ENCODE measurements around the gene RBMS1. TPM values are rescaled to one million over a fixed set of nuclear protein-coding genes. Genes with fewer than 3 reads are reported as not detected.

Gene RBMS1
- total RNA-seq, 1 donor from 2014 or later: 148 TPM

GRCh38 chr2:160486341-160486740 is 7.3 kb downstream of the RBMS1 start:
- H3K9me3 Mint-ChIP-seq (ENCODE audit: unreplicated experiment): no peaks in the 10 kb centered on the region
- Histone ChIP-seq H4K20me1 (ENCODE audit: insufficient read depth, low read length) (peaks cover 63% of the 10 kb centered on the region), H3K9me3 (ENCODE audit: insufficient read depth, low read depth, low read length) (no peaks in the 10 kb centered on the region), H2AFZ (ENCODE audit: low read depth, low read length) (no peak overlapping the region), H3K4me3 (ENCODE audit: insufficient read depth, low read depth, low read length) (no peak overlapping the region), H3K4me2 (ENCODE audit: low read length) (no peak overlapping the region), H3K4me1 (ENCODE audit: insufficient read depth, low read length) (no peaks in the 10 kb centered on the region), H3K27me3 (ENCODE audit: insufficient read depth, low read length) (no peaks in the 10 kb centered on the region), H3K36me3 (ENCODE audit: insufficient read depth, low read length) (no peaks in the 10 kb centered on the region), H3K27ac (ENCODE audit: low read depth, low read length) (no peak overlapping the region), H3K9ac (ENCODE audit: low read length) (no peak overlapping the region), H3K79me2 (ENCODE audit: insufficient read depth, low read length) (peaks cover 91% of the 10 kb centered on the region)
- no peak for DNase-seq (ENCODE audit: low read depth)
- FAIRE-seq: no peak
- H3K4me1 Mint-ChIP-seq (ENCODE audit: low read depth, unreplicated experiment): peaks cover 25% of the 10 kb centered on the region
- no peak overlapping the region for H3K4me3 Mint-ChIP-seq (ENCODE audit: unreplicated experiment)
- no peak overlapping the region for H3K27ac Mint-ChIP-seq (ENCODE audit: unreplicated experiment)
- H3K27me3 Mint-ChIP-seq (ENCODE audit: low read depth, unreplicated experiment): no peaks in the 10 kb centered on the region
- peaks cover 2% of the 10 kb centered on the region for H3K36me3 Mint-ChIP-seq (ENCODE audit: low read depth, unreplicated experiment)
- TF ChIP-seq CTCF (IDR thresholded peaks at IDR 0.05; ENCODE audit: insufficient read depth, low read depth, low read length): no peak
- no peak for TF ChIP-seq EZH2 (IDR thresholded peaks at IDR 0.05; ENCODE audit: insufficient read depth, low read length)

- no peak overlapping the region for H3K9ac ChIP-seq (ENCODE audit: low read length)
- peaks cover 91% of the 10 kb centered on the region for H3K79me2 ChIP-seq (ENCODE audit: insufficient read depth, low read length)
- FAIRE-seq: peak; percentile 9
- H3K36me3 ChIP-seq (ENCODE audit: insufficient read depth, low read length): no peaks in the 10 kb centered on the region
- peaks cover 65% of the 10 kb centered on the region for H4K20me1 ChIP-seq (ENCODE audit: insufficient read depth, low read length)
- Mint-ChIP-seq H3K27ac (ENCODE audit: unreplicated experiment) (no peak overlapping the region), H3K27me3 (ENCODE audit: low read depth, unreplicated experiment) (no peaks in the 10 kb centered on the region), H3K4me1 (ENCODE audit: low read depth, unreplicated experiment) (peaks cover 22% of the 10 kb centered on the region), H3K36me3 (ENCODE audit: low read depth, unreplicated experiment) (peaks cover 2% of the 10 kb centered on the region), H3K4me3 (ENCODE audit: unreplicated experiment) (no peak overlapping the region), H3K9me3 (ENCODE audit: unreplicated experiment) (no peaks in the 10 kb centered on the region)
- no peak overlapping the region for H2AFZ ChIP-seq (ENCODE audit: low read depth, low read length)
- no peaks in the 10 kb centered on the region for H3K9me3 ChIP-seq (ENCODE audit: insufficient read depth, low read depth, low read length)
- H3K4me1 ChIP-seq (ENCODE audit: insufficient read depth, low read length): no peaks in the 10 kb centered on the region
- H3K4me3 ChIP-seq (ENCODE audit: insufficient read depth, low read depth, low read length): no peak overlapping the region
- no peaks in the 10 kb centered on the region for H3K27me3 ChIP-seq (ENCODE audit: insufficient read depth, low read length)
- DNase-seq (ENCODE audit: low read depth): no peak
- no peak overlapping the region for H3K4me2 ChIP-seq (ENCODE audit: low read length)
- H3K27ac ChIP-seq (ENCODE audit: low read depth, low read length): no peak overlapping the region
- no peak for TF ChIP-seq CTCF (IDR thresholded peaks at IDR 0.05; ENCODE audit: insufficient read depth, low read depth, low read length)
- TF ChIP-seq EZH2 (IDR thresholded peaks at IDR 0.05; ENCODE audit: insufficient read depth, low read length): no peak
These were observed 8.6 kb downstream of the RBMS1 start for GRCh38 chr2:160484859-160485520.

GRCh38 chr2:160482673-160483072 is 10.9 kb downstream of the RBMS1 start:
- no peaks in the 10 kb centered on the region for H3K27me3 ChIP-seq (ENCODE audit: insufficient read depth, low read length)
- DNase-seq (ENCODE audit: low read depth): no peak
- no peaks in the 10 kb centered on the region for H3K9me3 Mint-ChIP-seq (ENCODE audit: unreplicated experiment)
- H3K9me3 ChIP-seq (ENCODE audit: insufficient read depth, low read depth, low read length): no peaks in the 10 kb centered on the region
- no peak overlapping the region for H3K4me3 ChIP-seq (ENCODE audit: insufficient read depth, low read depth, low read length)
- no peak overlapping the region for H3K4me3 Mint-ChIP-seq (ENCODE audit: unreplicated experiment)
- H3K27me3 Mint-ChIP-seq (ENCODE audit: low read depth, unreplicated experiment): no peaks in the 10 kb centered on the region
- no peak for TF ChIP-seq CTCF (IDR thresholded peaks at IDR 0.05; ENCODE audit: insufficient read depth, low read depth, low read length)
- TF ChIP-seq EZH2 (IDR thresholded peaks at IDR 0.05; ENCODE audit: insufficient read depth, low read length): no peak
- H3K4me1 Mint-ChIP-seq (ENCODE audit: low read depth, unreplicated experiment): peaks cover 30% of the 10 kb centered on the region
- H3K36me3 Mint-ChIP-seq (ENCODE audit: low read depth, unreplicated experiment): peaks cover 7% of the 10 kb centered on the region
- H2AFZ ChIP-seq (ENCODE audit: low read depth, low read length): no peak overlapping the region
- H3K4me1 ChIP-seq (ENCODE audit: insufficient read depth, low read length): no peaks in the 10 kb centered on the region
- no peak for FAIRE-seq
- H3K36me3 ChIP-seq (ENCODE audit: insufficient read depth, low read length): no peaks in the 10 kb centered on the region
- no peak overlapping the region for H3K27ac Mint-ChIP-seq (ENCODE audit: unreplicated experiment)
- H3K27ac ChIP-seq (ENCODE audit: low read depth, low read length): no peak overlapping the region
- H3K79me2 ChIP-seq (ENCODE audit: insufficient read depth, low read length): peaks cover 91% of the 10 kb centered on the region
- H3K9ac ChIP-seq (ENCODE audit: low read length): no peak overlapping the region
- no peak overlapping the region for H3K4me2 ChIP-seq (ENCODE audit: low read length)
- peaks cover 70% of the 10 kb centered on the region for H4K20me1 ChIP-seq (ENCODE audit: insufficient read depth, low read length)
